Uterus (tissue), 4 donors: Measurements from ENCODE around the gene HES2. TPM values are rescaled to one million over a fixed set of nuclear protein-coding genes. Genes with fewer than 3 reads are reported as not detected.
"Not testable (repeated sequence)": the region's sequence is repeated elsewhere in the genome, so short reads cannot be mapped to it uniquely, and the experiment has no call there.

Experiments
- DNase-seq, 2 donors: peaks; one replicate each; pipeline ENCODE4 v3.0.0-alpha.2; 2019 to 2020
- H3K27ac ChIP-seq, 2 donors: fragments of 200-600 bp; sonication (generic); 1 replicate in 1 of 2; 2 replicates in 1 of 2; pipeline ENCODE4 v1.5.1; 2016 to 2018
- H3K27me3 ChIP-seq, 2 donors: fragments of 200-600 bp; sonication (generic); one replicate each; pipeline ENCODE4 v1.5.1; 2018 to 2019; ENCODE audit warnings: control low read depth in 1 of 2
- H3K36me3 ChIP-seq, 2 donors: fragments of 200-600 bp; sonication (generic); one replicate each; pipeline ENCODE4 v1.5.1; 2019; ENCODE audit warnings: control low read depth in 1 of 2
- H3K4me1 ChIP-seq, 2 donors: fragments of 200-600 bp; sonication (generic); one replicate each; pipeline ENCODE4 v1.5.1; 2018 to 2019; ENCODE audit warnings: control low read depth in 1 of 2
- H3K4me3 ChIP-seq, 2 donors: fragments of 200-600 bp; sonication (generic); 1 replicate in 1 of 2; 2 replicates in 1 of 2; pipeline ENCODE4 v1.5.1; 2018 to 2019; ENCODE audit warnings: mild to moderate bottlenecking in 1 of 2
- H3K9me3 ChIP-seq, 2 donors: fragments of 200-600 bp; sonication (generic); one replicate each; pipeline ENCODE4 v1.5.1; 2019; ENCODE audit warnings: control low read depth in 1 of 2
- POLR2A ChIP-seq, 2 donors: fragments of 450-650 bp; IDR thresholded peaks; one replicate each; pipeline ENCODE4 v1.6.1; 2016; ENCODE audit warnings: antibody characterized with exemption in 2 of 2, mild to moderate bottlenecking in 1 of 2, moderate library complexity in 1 of 2
- intact Hi-C: fragments of 100-400 bp; cut with DNase I; formaldehyde crosslinking; loops from one replicate; pipeline ENCODE4 v1.15.1; 2023; ENCODE audit warnings: low total_unique reads
- total RNA-seq, 4 donors: library from RNA; depleted of rRNA in 3 of 4; stranded (reverse); fragments of >200 nt in 3 of 4; gene quantifications; one replicate each; pipeline versions ENCODE4 v1.1.0 to v1.2.4, GENCODE V29; 2014 to 2023
- TF ChIP-seq, protein P1 (sequence below), 4 experiments: fragments of 200-600 bp in 2 of 4; fragments of 450-650 bp in 2 of 4; sonication (generic) in 2 of 4; IDR thresholded peaks; one replicate each; pipeline ENCODE4 v1.5.1; 2016 to 2019; ENCODE audit warnings: antibody characterized with exemption in 4 of 4, mild to moderate bottlenecking in 2 of 4, moderate library complexity in 1 of 4
- donor health status: DM: yes; HTN: yes; CAD: no.

Gene HES2
- total RNA-seq, 4 donors from 2014 or later, result 0.21 TPM; not detected in 3

DNA sequence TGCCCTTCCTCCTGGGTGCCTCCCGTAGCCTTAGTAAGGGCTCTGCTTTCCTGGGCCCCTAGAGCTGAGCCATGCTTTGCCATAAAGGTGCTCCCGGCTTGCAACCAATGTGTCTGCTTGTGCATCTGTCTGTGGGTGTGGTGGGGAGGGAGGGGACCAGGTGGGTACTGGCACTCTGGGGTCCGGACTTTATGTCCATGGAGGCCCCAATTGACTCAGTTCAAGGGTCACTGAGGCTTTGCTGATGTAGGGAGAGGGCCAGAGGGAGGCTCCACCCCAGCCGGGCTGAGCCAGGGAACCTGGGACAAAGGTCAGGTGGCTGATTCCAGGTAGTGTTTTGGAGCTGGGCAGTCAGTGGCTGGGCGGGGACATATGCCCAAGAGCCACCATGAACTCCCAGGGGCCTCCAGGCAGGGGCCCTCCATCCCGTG lies 31.2 kb upstream of the HES2 start:
- TF ChIP-seq POLR2A (IDR thresholded peaks at IDR 0.05), result no peak
- TF ChIP-seq, protein P1, sequence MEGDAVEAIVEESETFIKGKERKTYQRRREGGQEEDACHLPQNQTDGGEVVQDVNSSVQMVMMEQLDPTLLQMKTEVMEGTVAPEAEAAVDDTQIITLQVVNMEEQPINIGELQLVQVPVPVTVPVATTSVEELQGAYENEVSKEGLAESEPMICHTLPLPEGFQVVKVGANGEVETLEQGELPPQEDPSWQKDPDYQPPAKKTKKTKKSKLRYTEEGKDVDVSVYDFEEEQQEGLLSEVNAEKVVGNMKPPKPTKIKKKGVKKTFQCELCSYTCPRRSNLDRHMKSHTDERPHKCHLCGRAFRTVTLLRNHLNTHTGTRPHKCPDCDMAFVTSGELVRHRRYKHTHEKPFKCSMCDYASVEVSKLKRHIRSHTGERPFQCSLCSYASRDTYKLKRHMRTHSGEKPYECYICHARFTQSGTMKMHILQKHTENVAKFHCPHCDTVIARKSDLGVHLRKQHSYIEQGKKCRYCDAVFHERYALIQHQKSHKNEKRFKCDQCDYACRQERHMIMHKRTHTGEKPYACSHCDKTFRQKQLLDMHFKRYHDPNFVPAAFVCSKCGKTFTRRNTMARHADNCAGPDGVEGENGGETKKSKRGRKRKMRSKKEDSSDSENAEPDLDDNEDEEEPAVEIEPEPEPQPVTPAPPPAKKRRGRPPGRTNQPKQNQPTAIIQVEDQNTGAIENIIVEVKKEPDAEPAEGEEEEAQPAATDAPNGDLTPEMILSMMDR (IDR thresholded peaks at IDR 0.05), result no peak
- no peak overlapping the region for H3K27ac ChIP-seq
- no peaks in the 10 kb centered on the region for H3K36me3 ChIP-seq
- H3K27me3 ChIP-seq, result peaks cover 0 to 20% of the 10 kb centered on the region in 2 donors
- no peak overlapping the region for H3K4me3 ChIP-seq
- H3K4me1 ChIP-seq, result peaks cover 0 to 23% of the 10 kb centered on the region in 2 donors
- intact Hi-C loops, result no loop called here
- DNase-seq, result no peak
- no peaks in the 10 kb centered on the region for H3K9me3 ChIP-seq

DNA sequence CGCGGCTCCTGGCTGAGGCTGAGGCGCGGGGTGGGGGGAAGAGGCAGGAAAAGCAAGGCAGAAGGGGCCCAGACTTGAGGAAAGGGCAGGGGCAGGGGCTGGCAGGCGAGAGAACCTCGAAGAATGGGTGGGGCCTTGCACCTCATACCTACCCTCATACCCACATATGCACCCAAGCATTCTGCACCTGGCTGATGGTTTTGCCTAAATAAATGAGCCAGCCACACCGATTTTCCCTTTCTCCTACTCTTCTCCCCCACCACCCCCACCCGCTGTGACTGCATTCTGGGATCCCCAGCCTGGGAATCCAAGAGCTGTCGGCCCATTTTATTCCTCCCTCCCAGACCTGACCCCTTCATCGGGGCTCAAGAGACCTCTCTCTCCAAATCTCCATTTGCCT lies 30.8 kb upstream of the HES2 start:
- H3K27ac ChIP-seq, DNase-seq, H3K9me3 ChIP-seq, intact Hi-C loops, H3K36me3 ChIP-seq, H3K4me3 ChIP-seq: not testable (repeated sequence)
- H3K4me1 ChIP-seq, result peaks cover 0 to 22% of the 10 kb centered on the region in 2 donors
- peaks cover 0 to 20% of the 10 kb centered on the region in 2 donors for H3K27me3 ChIP-seq

DNA sequence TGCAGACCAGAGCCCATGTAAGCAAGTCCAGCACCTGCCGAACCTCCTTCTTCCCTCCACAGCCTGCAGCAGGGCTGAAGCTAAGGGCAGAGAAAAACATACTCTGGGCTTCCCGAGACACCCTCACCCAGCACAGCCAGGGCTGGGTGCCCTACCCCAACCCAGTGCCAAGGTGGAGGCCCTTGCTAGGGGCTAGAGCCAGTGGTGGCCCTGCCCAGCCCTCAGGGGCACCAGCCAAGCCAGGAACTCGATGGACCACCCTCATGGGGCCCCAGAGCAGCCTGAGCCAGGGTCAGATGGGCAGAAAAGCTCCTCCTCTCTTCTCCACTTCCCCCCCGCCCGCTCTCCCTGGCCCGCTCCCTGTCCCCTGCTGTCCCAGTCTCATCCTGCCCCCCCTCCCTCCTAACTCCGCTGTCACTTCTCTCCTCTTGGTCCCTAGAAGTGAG lies 30.3 kb upstream of the HES2 start:
- intact Hi-C loops, result no loop called here
- Histone ChIP-seq H3K4me3 (no peak overlapping the region), H3K27me3 (peaks cover 0 to 20% of the 10 kb centered on the region in 2 donors), H3K27ac (no peak overlapping the region), H3K4me1 (peaks cover 0 to 18% of the 10 kb centered on the region in 2 donors), H3K9me3 (no peaks in the 10 kb centered on the region), H3K36me3 (no peaks in the 10 kb centered on the region)
- DNase-seq, result no peak
- no peak for TF ChIP-seq POLR2A (IDR thresholded peaks at IDR 0.05)
- TF ChIP-seq, protein P1 (IDR thresholded peaks at IDR 0.05), result no peak

DNA sequence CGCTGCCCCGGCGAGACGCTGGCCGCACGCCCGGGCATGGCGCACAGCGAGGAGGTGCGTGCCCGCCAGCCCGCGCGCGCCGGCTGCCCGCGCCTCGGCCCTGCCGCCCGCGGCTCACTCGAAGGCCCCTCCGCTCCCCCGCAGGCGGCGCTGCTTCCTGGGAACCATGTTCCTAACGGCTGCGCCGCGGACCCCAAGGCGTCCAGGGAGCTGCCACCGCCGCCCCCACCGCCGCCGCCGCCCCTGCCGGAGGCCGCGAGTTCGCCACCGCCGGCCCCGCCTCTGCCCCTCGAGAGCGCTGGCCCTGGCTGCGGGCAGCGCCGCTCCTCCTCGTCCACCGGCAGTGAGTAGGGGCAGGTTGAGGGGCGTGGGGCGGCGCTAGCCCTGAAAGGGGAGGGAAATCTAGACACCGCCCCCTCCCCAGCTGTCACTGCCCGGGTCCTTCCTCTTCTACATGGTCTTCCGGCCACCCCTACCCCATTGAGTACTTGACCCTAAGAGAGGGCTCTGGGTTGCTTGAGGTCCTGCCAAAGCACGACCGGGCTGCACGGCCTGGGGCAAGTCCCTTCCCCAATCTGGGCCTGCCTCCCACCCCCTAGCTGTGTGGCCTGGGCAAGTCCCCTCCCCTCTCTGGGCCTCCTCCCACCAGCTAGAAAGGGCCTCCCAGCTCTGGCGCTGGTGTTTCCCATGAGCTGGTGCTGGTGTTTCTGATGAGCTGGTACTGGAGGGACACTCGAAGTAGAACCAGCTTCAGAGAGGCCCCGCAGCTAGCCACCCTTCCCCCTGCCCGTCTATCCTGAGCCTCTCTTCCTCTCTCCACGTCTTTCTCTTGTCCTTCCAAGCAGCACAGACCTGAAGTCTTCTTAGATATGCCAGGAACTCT lies 29.3 kb upstream of the HES2 start:
- Histone ChIP-seq H3K4me3 (no peak overlapping the region), H3K27ac (no peak overlapping the region), H3K27me3 (peaks cover 0 to 20% of the 10 kb centered on the region in 2 donors), H3K9me3 (no peaks in the 10 kb centered on the region), H3K4me1 (peaks cover 0 to 13% of the 10 kb centered on the region in 2 donors), H3K36me3 (no peaks in the 10 kb centered on the region)
- intact Hi-C loops, result no loop called here
- no peak for TF ChIP-seq POLR2A (IDR thresholded peaks at IDR 0.05)
- TF ChIP-seq, protein P1 (IDR thresholded peaks at IDR 0.05), result no peak
- DNase-seq, result no peak

DNA sequence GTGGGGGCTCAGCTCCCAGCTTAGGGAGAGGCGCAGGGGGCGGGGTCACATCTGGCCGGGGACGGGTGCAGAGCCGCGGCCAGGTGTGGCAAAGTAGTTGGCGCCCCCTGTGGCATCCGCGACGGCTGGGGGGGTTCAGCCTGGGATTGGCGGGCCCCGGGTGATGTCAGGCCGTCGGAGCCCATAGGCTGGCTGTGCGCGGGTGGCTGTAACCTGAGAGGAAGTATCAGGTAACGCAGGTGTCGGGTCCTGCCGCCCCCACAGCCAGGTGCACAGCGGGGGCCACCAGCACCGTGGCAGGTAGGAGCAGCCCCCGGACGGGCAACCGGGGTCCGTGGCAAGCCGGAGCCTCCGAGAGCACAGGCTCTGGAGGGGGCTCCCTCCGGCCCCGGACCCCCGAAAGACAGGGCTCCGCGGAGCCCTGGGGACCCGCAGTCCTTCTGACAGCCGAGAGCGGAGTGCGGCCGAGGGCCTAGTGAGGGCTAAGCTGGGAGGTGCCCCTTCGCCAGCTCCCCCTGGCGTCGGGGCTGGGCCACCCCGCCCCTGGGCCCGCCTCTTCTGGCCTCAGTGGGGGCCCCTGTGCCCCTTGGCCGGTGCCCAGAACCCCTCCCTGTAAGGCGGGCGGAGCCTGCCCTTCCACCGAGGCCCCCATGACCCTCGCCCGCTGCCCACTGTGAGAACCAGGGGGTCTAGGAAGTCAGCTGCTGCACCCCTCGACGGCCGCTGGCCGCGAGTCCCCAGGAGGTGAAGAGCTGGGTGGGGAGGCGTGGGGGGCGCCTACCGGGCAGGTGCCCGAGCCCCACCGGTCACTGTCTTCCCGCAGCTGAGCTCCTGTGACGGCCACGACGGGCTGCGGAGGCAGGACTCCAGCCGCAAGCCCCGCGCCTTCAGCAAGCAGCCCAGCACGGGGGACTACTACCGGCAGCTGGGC lies 28.4 kb upstream of the HES2 start:
- Histone ChIP-seq H3K27me3 (peaks cover 0 to 20% of the 10 kb centered on the region in 2 donors), H3K27ac (no peak overlapping the region), H3K4me3 (no peak overlapping the region), H3K4me1 (peaks cover 0 to 13% of the 10 kb centered on the region in 2 donors), H3K36me3 (no peaks in the 10 kb centered on the region), H3K9me3 (no peaks in the 10 kb centered on the region)
- no peak for DNase-seq
- TF ChIP-seq, protein P1 (IDR thresholded peaks at IDR 0.05), result no peak
- no peak for TF ChIP-seq POLR2A (IDR thresholded peaks at IDR 0.05)
- intact Hi-C loops, result no loop called here
